K562 (cell line): ENCODE results near the gene SPINT1. TPM values are rescaled to one million over a fixed set of nuclear protein-coding genes. Genes with fewer than 3 reads are reported as not detected.

Source experiments
- ARID3B ChIP-seq: fragments of 250-450 bp; sonication (Bioruptor Pico); IDR thresholded peaks from 2 replicates; pipeline ENCODE4 v1.4.0; 2020; ENCODE audit warnings: borderline replicate concordance
- ETS1 ChIP-seq: conservative IDR thresholded peaks from 2 replicates; pipeline ENCODE4 v1.6.1; 2011; ENCODE audit warnings: low read depth, mild to moderate bottlenecking, low read length; ENCODE audit not compliant: control insufficient read depth
- JUND ChIP-seq, 2 experiments: IDR thresholded peaks; 2 replicates in 1 of 2; 3 replicates in 1 of 2; pipeline ENCODE4 v1.6.1; 2011; ENCODE audit warnings: borderline replicate concordance in 2 of 2, low read depth in 2 of 2, low read length in 2 of 2, improper control_type of control experiment in 1 of 2, missing biosample characterization in 1 of 2, missing genetic modification characterization in 1 of 2, missing genetic modification reagents in 1 of 2
- KLF10 ChIP-seq: fragments of 250-450 bp; sonication (Bioruptor Pico); IDR thresholded peaks from 2 replicates; pipeline ENCODE4 v1.6.1; 2021; ENCODE audit warnings: matching md5 sums
- MITF ChIP-seq: IDR thresholded peaks from 2 replicates; pipeline ENCODE4 v1.6.1; 2014; ENCODE audit warnings: antibody characterized with exemption
- MYNN ChIP-seq, 2 experiments: sonication (generic); formaldehyde crosslinking in 1 of 2; IDR thresholded peaks; 2 replicates each; pipeline versions ENCODE4 v1.5.0 to v1.6.1; 2016 to 2020; ENCODE audit warnings: antibody characterized with exemption in 1 of 2, missing genetic modification reagents in 1 of 2
- NFE2 ChIP-seq: IDR thresholded peaks from 2 replicates; pipeline ENCODE4 v1.6.1; 2014; ENCODE audit warnings: antibody characterized with exemption, low read depth
- PHF20 ChIP-seq: fragments of 450-650 bp; IDR thresholded peaks from 2 replicates; pipeline ENCODE4 v1.6.1; 2018; ENCODE audit not compliant: partially characterized antibody
- RAD21 ChIP-seq, 2 experiments: fragments of 250-450 bp in 1 of 2; fragments of 450-650 bp in 1 of 2; sonication (Bioruptor Pico) in 1 of 2; formaldehyde crosslinking in 1 of 2; IDR thresholded peaks in 1 of 2; conservative IDR thresholded peaks in 1 of 2; 2 replicates each; pipeline versions ENCODE4 v1.4.0 to v1.8.0; 2020 to 2022; ENCODE audit warnings: mild to moderate bottlenecking in 2 of 2, moderate library complexity in 1 of 2
- RCOR1 ChIP-seq, 2 experiments: IDR thresholded peaks; 2 replicates each; pipeline ENCODE4 v1.6.1; 2012; ENCODE audit warnings: low read depth in 2 of 2, low read length in 2 of 2, borderline replicate concordance in 1 of 2, improper control_type of control experiment in 1 of 2
- SAP30 ChIP-seq: fragments of 200-600 bp; sonication (generic); IDR thresholded peaks from 2 replicates; pipeline ENCODE4 v1.6.1; 2012; ENCODE audit warnings: borderline replicate concordance, low read depth, mild to moderate bottlenecking, moderate library complexity, low read length, control low read depth, inconsistent platforms; ENCODE audit not compliant: insufficient read depth, poor library complexity, severe bottlenecking
- SMC3 ChIP-seq: conservative IDR thresholded peaks from 2 replicates; pipeline ENCODE4 v1.6.1; 2011; ENCODE audit warnings: low read depth, low read length, improper control_type of control experiment; ENCODE audit not compliant: insufficient read depth
- SP2 ChIP-seq: IDR thresholded peaks from 2 replicates; pipeline ENCODE4 v1.6.1; 2011; ENCODE audit warnings: mild to moderate bottlenecking, low read depth, low read length, moderate library complexity; ENCODE audit not compliant: poor library complexity, severe bottlenecking; ENCODE audit errors: extremely low read depth
- ZNF511 ChIP-seq: sonication (generic); formaldehyde crosslinking; IDR thresholded peaks from 2 replicates; pipeline ENCODE4 v1.8.0; 2022; ENCODE audit warnings: mild to moderate bottlenecking, missing genetic modification reagents
- polyA plus RNA-seq, 8 experiments: library from polyadenylated mRNA; depleted of rRNA in 4 of 8; stranded (reverse) in 5 of 8; unstranded in 3 of 8; fragments of >200 nt; fragmentation: Nextera tagmentation in 2 of 8; fragmentation: Illumina TruSeq in 1 of 8; extraction: Ambion mirVana in 2 of 8; extraction: Trizol in 1 of 8; gene quantifications; 2 replicates each; pipeline versions ENCODE4 v1.2.1 to v1.2.3, GENCODE V29; 2011 to 2014; ENCODE audit warnings: inconsistent platforms in 1 of 8, missing spikeins in 1 of 8
- total RNA-seq, 7 experiments: library from RNA; depleted of rRNA in 6 of 7; stranded (reverse); fragments of >200 nt in 6 of 7; fragmentation: Illumina TruSeq in 2 of 7; extraction: Trizol in 2 of 7; gene quantifications; 2 replicates each; pipeline versions ENCODE4 v1.2.1 to v1.2.3, GENCODE V29; 2011 to 2021; ENCODE audit warnings: low replicate concordance in 1 of 7

SPINT1 gene
- total and polyA plus RNA-seq, 9 of the 15 experiments (the other 6 are each of a cell fraction or from before 2014, with no cell fraction given) = 0.78 to 4.5 (median 1.5) TPM

- TF ChIP-seq ARID3B (CRISPR knock-in tag) = no peak
- TF ChIP-seq SMC3 = peak; percentile 84
- peak; percentile 42; the same call in 1 of the 2 replicates for TF ChIP-seq JUND (IDR thresholded peaks at IDR 0.05; ENCODE audit: borderline replicate concordance, low read depth, low read length)
- no peak; the same call in 2 of the 3 replicates for TF ChIP-seq JUND (tag; IDR thresholded peaks at IDR 0.05; ENCODE audit: borderline replicate concordance, low read depth, low read length)
- TF ChIP-seq PHF20 = peak; percentile 76
- TF ChIP-seq MYNN (IDR thresholded peaks at IDR 0.05) = peak; percentile 54; the same call in 1 of the 2 replicates
- TF ChIP-seq MYNN (CRISPR knock-in tag; IDR thresholded peaks at IDR 0.05) = no peak
- peak; percentile 91 to 96 for TF ChIP-seq RAD21 (CRISPR knock-in tag; conservative IDR thresholded peaks at IDR 0.05 in 1 of 2, IDR thresholded peaks at IDR 0.05 in 1 of 2)
- no peak for TF ChIP-seq SP2
- peak; percentile 69; the same call in 1 of the 2 replicates for TF ChIP-seq MITF
- peak; percentile 92 for TF ChIP-seq ETS1
- peak in 1 of 2 experiments; percentile 85; a peak in 2 of 4 replicates for TF ChIP-seq RCOR1 (IDR thresholded peaks at IDR 0.05; ENCODE audit: borderline replicate concordance in 1 of 2, low read depth in 2 of 2, low read length in 2 of 2)
- TF ChIP-seq ZNF511 = 0 out of 2 replicates have a peak, but pooled peaks have one; percentile 16
- no peak for TF ChIP-seq KLF10 (CRISPR knock-in tag)
- peak; percentile 94 for TF ChIP-seq SAP30
- TF ChIP-seq NFE2 = no peak
These were observed 50.2 kb downstream of the SPINT1 start, which contains the start of gene VPS18 (continued) for GRCh38 chr15:40893733-40894680.
